HL-60 (cell line): ENCODE results near the gene TFR2.

Experiments
- CTCF ChIP-seq: IDR thresholded peaks from one replicate; pipeline ENCODE4 v1.5.1; 2011; ENCODE audit warnings: low read length, control low read depth, inconsistent platforms; ENCODE audit not compliant: insufficient read depth
- GABPA ChIP-seq: IDR thresholded peaks from 2 replicates; pipeline ENCODE4 v1.6.1; 2012; ENCODE audit warnings: low read depth
- POLR2AphosphoS5 ChIP-seq: IDR thresholded peaks from 2 replicates; pipeline ENCODE4 v1.6.1; 2012; ENCODE audit warnings: low read depth
- TF ChIP-seq, protein P1 (sequence below): IDR thresholded peaks from 2 replicates; pipeline ENCODE4 v1.6.1; 2012; ENCODE audit warnings: low read depth; ENCODE audit not compliant: insufficient replicate concordance

- TF ChIP-seq CTCF (no peak), GABPA (no peak), POLR2AphosphoS5 (no peak)
- TF ChIP-seq, protein P1, sequence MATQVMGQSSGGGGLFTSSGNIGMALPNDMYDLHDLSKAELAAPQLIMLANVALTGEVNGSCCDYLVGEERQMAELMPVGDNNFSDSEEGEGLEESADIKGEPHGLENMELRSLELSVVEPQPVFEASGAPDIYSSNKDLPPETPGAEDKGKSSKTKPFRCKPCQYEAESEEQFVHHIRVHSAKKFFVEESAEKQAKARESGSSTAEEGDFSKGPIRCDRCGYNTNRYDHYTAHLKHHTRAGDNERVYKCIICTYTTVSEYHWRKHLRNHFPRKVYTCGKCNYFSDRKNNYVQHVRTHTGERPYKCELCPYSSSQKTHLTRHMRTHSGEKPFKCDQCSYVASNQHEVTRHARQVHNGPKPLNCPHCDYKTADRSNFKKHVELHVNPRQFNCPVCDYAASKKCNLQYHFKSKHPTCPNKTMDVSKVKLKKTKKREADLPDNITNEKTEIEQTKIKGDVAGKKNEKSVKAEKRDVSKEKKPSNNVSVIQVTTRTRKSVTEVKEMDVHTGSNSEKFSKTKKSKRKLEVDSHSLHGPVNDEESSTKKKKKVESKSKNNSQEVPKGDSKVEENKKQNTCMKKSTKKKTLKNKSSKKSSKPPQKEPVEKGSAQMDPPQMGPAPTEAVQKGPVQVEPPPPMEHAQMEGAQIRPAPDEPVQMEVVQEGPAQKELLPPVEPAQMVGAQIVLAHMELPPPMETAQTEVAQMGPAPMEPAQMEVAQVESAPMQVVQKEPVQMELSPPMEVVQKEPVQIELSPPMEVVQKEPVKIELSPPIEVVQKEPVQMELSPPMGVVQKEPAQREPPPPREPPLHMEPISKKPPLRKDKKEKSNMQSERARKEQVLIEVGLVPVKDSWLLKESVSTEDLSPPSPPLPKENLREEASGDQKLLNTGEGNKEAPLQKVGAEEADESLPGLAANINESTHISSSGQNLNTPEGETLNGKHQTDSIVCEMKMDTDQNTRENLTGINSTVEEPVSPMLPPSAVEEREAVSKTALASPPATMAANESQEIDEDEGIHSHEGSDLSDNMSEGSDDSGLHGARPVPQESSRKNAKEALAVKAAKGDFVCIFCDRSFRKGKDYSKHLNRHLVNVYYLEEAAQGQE = no peak
Measured at GRCh38 chr7:100629117-100629716, 12.1 kb downstream of the TFR2 start.
